ENCODE data around the gene ABCC9.

Gene ABCC9

DNA sequence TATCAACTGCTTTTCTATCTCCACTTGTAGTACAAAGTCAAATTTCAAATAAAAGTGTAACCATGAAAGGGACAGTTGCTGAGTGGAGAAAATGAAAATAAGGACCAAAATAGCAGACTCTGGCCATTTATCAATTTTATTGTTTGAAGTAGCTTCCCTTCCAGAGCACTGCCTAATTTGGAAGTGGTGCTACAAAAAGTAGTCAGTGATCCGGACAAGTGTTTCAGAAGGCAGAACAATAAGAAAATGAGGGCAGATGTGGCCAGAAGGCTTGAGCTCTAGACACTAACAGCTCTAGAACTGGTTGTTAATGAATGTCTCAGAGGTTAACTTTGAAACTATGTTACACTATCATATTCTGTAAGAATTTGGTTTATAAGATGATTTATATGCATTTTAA lies 48.9 kb downstream of the ABCC9 start:
- TF ChIP-seq ELF4 (IDR thresholded peaks at IDR 0.05) (no peak), CTBP1 (IDR thresholded peaks at IDR 0.05; ENCODE audit: borderline replicate concordance) (no peak), SP1 (IDR thresholded peaks at IDR 0.05) (no peak), ARNT (IDR thresholded peaks at IDR 0.05) (no peak), LEF1 (IDR thresholded peaks at IDR 0.05; ENCODE audit: borderline replicate concordance) (no peak), HDGF (IDR thresholded peaks at IDR 0.05; ENCODE audit: borderline replicate concordance) (no peak), TARDBP (IDR thresholded peaks at IDR 0.05) (no peak), BHLHE40 (IDR thresholded peaks at IDR 0.05; ENCODE audit: borderline replicate concordance) (no peak), ZNF384 (IDR thresholded peaks at IDR 0.05) (no peak)
- TF ChIP-seq, protein P1, sequence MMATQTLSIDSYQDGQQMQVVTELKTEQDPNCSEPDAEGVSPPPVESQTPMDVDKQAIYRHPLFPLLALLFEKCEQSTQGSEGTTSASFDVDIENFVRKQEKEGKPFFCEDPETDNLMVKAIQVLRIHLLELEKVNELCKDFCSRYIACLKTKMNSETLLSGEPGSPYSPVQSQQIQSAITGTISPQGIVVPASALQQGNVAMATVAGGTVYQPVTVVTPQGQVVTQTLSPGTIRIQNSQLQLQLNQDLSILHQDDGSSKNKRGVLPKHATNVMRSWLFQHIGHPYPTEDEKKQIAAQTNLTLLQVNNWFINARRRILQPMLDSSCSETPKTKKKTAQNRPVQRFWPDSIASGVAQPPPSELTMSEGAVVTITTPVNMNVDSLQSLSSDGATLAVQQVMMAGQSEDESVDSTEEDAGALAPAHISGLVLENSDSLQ (IDR thresholded peaks at IDR 0.05), result no peak
- POLR2A ChIA-PET, result no interaction called here
- CTCF ChIA-PET, result no interaction called here
- no peak for DNase-seq (ENCODE audit: extremely low spot score)

DNA sequence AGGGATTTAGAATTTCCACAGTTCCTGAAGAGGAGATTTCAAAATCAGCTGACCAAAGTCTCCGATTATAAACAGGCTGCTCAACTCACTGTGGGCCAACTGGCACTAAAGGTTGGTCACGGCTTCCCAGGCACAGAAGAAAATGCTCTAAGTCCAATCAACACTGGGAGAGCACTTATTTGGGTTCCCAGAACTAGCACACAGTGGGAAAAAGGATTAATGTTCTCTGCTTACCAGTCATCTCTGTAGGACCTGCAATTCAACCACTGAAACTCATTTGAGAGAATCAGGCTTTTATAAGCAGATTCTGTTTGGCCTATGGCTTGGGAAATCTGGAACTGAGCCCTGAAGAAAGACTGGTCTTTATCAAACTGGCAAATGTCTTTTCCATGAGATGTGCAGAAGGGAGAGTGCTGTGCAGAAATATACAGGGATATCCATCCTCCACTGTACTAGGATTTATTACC lies 49.4 kb downstream of the ABCC9 start:
- DNase-seq (ENCODE audit: extremely low spot score), result no peak
- TF ChIP-seq ARNT (IDR thresholded peaks at IDR 0.05) (no peak), FOXK2 (IDR thresholded peaks at IDR 0.05) (no peak), FOXA1 (IDR thresholded peaks at IDR 0.05) (no peak), HDGF (IDR thresholded peaks at IDR 0.05; ENCODE audit: borderline replicate concordance) (no peak), ELF4 (IDR thresholded peaks at IDR 0.05) (no peak), TARDBP (IDR thresholded peaks at IDR 0.05) (no peak), ZNF384 (IDR thresholded peaks at IDR 0.05) (no peak), LEF1 (IDR thresholded peaks at IDR 0.05; ENCODE audit: borderline replicate concordance) (no peak), SP1 (IDR thresholded peaks at IDR 0.05) (no peak), CTBP1 (IDR thresholded peaks at IDR 0.05; ENCODE audit: borderline replicate concordance) (no peak), NFRKB (IDR thresholded peaks at IDR 0.05) (no peak), L3MBTL2 (conservative IDR thresholded peaks at IDR 0.05) (no peak), BHLHE40 (IDR thresholded peaks at IDR 0.05; ENCODE audit: borderline replicate concordance) (no peak), SUZ12 (IDR thresholded peaks at IDR 0.05) (no peak), FOXM1 (IDR thresholded peaks at IDR 0.05; ENCODE audit: borderline replicate concordance) (no peak)
- TF ChIP-seq, protein P1 (IDR thresholded peaks at IDR 0.05), result no peak
- POLR2A ChIA-PET, result no interaction called here
- CTCF ChIA-PET, result no interaction called here

DNA sequence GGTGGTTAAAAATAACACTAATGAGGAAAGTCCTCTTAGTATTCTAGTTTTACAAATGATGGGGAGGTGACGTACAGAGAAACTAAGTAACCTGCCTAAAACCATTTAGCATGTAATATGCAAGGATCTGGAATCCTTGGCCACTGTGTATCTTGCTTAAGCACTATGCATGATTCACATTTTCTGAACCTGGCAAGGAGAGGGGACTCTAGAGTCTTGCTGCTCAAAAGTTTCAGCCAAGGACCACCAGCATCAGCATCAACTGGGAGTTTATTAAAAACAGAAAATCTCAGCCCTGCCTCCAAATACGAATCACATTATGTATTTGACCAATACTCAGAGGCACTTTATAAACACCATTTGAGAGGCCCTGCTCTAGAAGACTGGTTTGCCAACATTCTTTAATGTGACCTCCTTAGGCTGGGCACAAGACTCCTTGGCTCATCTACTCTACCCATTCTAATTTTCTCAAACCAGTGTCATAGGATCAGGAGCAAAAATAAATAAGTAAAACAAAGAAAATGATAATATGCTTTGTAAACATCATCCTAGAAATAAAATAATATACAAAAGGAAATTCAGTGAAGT lies 52.9 kb downstream of the ABCC9 start:
- ChIA-PET CTCF (no interaction called here), POLR2A (no interaction called here)
- no peak for TF ChIP-seq SP1 (IDR thresholded peaks at IDR 0.05)
- no peak for TF ChIP-seq ARNT (IDR thresholded peaks at IDR 0.05)
- TF ChIP-seq BHLHE40 (IDR thresholded peaks at IDR 0.05; ENCODE audit: borderline replicate concordance), result no peak
- TF ChIP-seq FOXK2 (IDR thresholded peaks at IDR 0.05), result no peak
- TF ChIP-seq CTBP1 (IDR thresholded peaks at IDR 0.05; ENCODE audit: borderline replicate concordance), result no peak
- no peak for TF ChIP-seq SUZ12 (IDR thresholded peaks at IDR 0.05)
- TF ChIP-seq TARDBP (IDR thresholded peaks at IDR 0.05), result no peak
- no peak for TF ChIP-seq LEF1 (IDR thresholded peaks at IDR 0.05; ENCODE audit: borderline replicate concordance)
- TF ChIP-seq, protein P1 (IDR thresholded peaks at IDR 0.05), result no peak
- TF ChIP-seq NFRKB (IDR thresholded peaks at IDR 0.05), result no peak
- no peak for TF ChIP-seq FOXM1 (IDR thresholded peaks at IDR 0.05; ENCODE audit: borderline replicate concordance)
- no peak for TF ChIP-seq FOXA1 (IDR thresholded peaks at IDR 0.05)
- no peak for TF ChIP-seq ELF4 (IDR thresholded peaks at IDR 0.05)
- TF ChIP-seq ZNF384 (IDR thresholded peaks at IDR 0.05), result no peak
- TF ChIP-seq L3MBTL2 (conservative IDR thresholded peaks at IDR 0.05), result no peak
- no peak for TF ChIP-seq HDGF (IDR thresholded peaks at IDR 0.05; ENCODE audit: borderline replicate concordance)
- DNase-seq (ENCODE audit: extremely low spot score), result no peak

DNA sequence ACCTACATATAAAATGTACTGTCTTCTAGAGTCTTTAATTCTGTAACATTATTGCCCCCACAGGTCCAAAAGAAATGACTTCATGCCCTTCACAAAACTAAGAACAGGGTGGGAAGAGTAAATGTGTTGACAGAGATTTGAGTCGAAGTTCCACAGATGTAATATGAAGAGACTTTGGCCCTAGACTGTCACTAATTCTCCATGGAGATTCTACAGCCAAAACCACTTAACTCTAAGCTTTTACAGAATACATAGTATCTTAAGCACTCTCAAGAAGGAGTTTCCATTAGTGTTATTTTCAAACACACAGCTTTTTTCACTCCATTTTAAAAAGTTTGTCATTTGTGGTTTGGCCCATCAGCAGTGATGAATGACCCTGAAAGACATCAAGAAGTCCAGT lies 56.3 kb downstream of the ABCC9 start:
- ChIA-PET POLR2A (no interaction called here), CTCF (no interaction called here)
- DNase-seq (ENCODE audit: extremely low spot score), result no peak
- TF ChIP-seq FOXA1 (IDR thresholded peaks at IDR 0.05), result no peak
- no peak for TF ChIP-seq FOXM1 (IDR thresholded peaks at IDR 0.05; ENCODE audit: borderline replicate concordance)
- no peak for TF ChIP-seq SP1 (IDR thresholded peaks at IDR 0.05)
- TF ChIP-seq, protein P1 (IDR thresholded peaks at IDR 0.05), result no peak
- TF ChIP-seq HDGF (IDR thresholded peaks at IDR 0.05; ENCODE audit: borderline replicate concordance), result no peak
- no peak for TF ChIP-seq NFRKB (IDR thresholded peaks at IDR 0.05)
- no peak for TF ChIP-seq BHLHE40 (IDR thresholded peaks at IDR 0.05; ENCODE audit: borderline replicate concordance)
- TF ChIP-seq TARDBP (IDR thresholded peaks at IDR 0.05), result no peak
- TF ChIP-seq L3MBTL2 (conservative IDR thresholded peaks at IDR 0.05), result no peak
- no peak for TF ChIP-seq FOXK2 (IDR thresholded peaks at IDR 0.05)
- TF ChIP-seq CTBP1 (IDR thresholded peaks at IDR 0.05; ENCODE audit: borderline replicate concordance), result no peak
- TF ChIP-seq ELF4 (IDR thresholded peaks at IDR 0.05), result no peak
- TF ChIP-seq ARNT (IDR thresholded peaks at IDR 0.05), result no peak
- no peak for TF ChIP-seq SUZ12 (IDR thresholded peaks at IDR 0.05)
- TF ChIP-seq ZNF384 (IDR thresholded peaks at IDR 0.05), result no peak
- TF ChIP-seq LEF1 (IDR thresholded peaks at IDR 0.05; ENCODE audit: borderline replicate concordance), result no peak

DNA sequence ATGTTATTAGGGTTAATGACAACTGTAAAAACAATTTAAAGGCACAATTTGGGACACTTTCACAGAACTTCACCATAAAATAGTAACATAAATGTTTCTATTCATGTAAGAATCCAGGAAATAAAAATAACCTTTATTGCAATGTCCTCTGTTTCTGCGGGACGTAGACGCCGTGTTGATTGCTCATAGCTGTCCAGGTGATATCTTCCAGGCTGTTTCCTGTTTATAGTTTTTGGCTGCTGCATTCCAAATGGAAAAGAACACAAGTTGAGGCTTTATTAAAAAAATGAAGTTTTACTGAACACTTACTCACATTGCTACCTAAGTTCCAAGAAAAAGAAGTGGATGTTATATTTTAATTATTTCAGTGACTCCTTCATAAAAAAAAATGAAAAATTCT lies 58.6 kb downstream of the ABCC9 start:
- CTCF ChIA-PET, result no interaction called here
- POLR2A ChIA-PET, result no interaction called here
- DNase-seq (ENCODE audit: extremely low spot score), result no peak
- TF ChIP-seq LEF1 (IDR thresholded peaks at IDR 0.05; ENCODE audit: borderline replicate concordance) (no peak), L3MBTL2 (conservative IDR thresholded peaks at IDR 0.05) (no peak), SP1 (IDR thresholded peaks at IDR 0.05) (no peak), BHLHE40 (IDR thresholded peaks at IDR 0.05; ENCODE audit: borderline replicate concordance) (no peak), NFRKB (IDR thresholded peaks at IDR 0.05) (no peak)
- TF ChIP-seq, protein P1 (IDR thresholded peaks at IDR 0.05), result no peak

Data from HEK293T (cell line).